NCI-H1436 (cell line): ENCODE data around the gene LRFN2.

Source experiments
- DNase-seq: peaks from one replicate; lab custom pipeline; 2025; lab: John Stamatoyannopoulos, UW

LRFN2 gene

DNA sequence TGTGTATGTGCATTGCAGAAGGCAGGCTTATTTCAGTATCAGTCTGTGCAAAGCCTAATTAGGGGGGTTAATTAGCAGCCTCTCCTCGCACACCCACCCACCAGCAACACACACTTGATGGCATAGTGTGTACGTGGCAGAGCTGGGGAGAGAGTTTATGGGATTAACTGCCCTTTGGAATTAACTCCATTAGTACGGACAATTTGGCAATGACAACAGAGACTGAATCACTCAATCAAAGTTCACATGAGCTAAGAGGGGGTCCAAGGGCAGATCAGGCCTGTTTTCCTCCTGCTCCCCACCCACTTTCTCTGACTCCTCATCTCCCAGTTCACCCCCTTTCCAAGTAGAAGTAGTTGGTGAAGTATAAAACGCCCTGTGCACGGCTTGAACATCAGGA, 69.5 kb downstream of the LRFN2 start:
- no peak for DNase-seq

DNA sequence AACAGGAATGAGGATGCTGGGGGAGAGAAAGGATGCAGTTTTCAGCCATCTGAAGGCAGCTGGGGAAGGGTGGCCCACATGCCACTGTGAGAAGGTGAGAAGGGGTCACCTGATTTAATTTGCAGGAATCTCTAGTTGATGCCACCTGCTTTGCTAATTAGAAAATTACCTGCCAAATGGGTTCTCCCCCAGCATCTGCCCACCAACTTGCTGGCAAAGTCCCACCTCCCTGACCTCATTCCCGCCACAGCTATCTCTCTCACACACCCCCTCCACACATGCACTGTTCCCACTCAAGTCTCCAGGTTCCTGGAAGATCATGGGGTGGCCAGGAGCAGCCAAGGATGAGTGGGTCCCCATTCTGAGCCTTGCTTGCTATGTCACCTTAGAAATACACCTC, 70.7 kb downstream of the LRFN2 start:
- DNase-seq: no peak

DNA sequence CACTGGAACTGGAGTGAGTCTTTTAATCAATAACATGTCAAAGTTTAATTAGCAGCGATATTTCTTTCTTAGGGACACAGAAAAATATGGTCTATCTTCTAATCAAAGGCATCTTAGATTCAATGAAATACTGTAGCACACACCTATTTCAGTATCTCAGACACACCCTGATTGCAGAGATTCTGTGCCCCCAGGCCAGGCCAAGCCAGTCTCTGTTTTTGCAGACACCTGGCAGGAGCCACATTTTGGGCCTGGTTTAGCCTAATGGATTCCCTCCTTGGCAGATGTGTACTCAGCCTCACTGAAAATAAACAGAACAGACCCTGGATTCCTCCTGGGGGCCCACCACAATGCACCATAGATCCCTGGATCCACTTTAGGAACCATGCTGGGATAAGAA, 74.8 kb downstream of the LRFN2 start:
- no peak for DNase-seq

DNA sequence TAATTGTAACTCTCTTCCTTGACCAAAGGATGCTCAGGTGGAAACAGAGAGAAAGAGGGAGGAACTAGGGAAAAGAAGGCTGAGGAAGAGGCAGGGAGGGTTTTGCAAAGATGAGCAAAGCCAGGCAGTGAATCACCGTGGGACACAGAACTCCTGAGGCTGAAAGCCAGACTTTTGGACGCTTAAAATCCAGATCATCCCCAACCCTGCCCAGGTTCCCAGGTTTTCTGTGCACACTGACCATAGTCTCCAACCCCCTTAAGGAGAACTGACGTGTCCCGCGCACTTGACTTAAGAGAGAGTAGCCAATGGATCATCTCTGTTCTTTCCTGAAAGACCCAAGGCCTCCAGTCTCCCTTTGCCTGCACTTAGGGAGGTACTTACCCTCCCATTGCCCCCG, 75.3 kb downstream of the LRFN2 start:
- DNase-seq: no peak

DNA sequence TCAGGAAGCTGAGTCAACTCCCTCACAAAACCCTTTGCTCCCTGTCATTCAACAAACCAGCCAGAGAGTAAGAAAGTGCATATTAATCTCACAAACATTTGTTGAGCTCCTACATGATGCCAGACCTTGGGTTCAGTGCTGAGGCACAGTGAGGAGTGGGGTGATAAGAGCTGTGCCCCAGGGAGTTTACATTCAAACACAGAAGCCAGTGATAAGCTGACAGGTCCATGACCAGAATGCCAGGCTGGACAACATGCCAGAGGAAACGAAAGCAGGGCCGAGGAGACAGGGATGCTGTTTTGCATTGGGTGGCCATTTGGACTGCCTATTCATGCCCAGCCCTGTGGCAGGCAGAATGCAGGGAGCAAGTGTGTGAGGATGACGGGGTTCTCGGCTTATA, 76.7 kb downstream of the LRFN2 start:
- no peak for DNase-seq

DNA sequence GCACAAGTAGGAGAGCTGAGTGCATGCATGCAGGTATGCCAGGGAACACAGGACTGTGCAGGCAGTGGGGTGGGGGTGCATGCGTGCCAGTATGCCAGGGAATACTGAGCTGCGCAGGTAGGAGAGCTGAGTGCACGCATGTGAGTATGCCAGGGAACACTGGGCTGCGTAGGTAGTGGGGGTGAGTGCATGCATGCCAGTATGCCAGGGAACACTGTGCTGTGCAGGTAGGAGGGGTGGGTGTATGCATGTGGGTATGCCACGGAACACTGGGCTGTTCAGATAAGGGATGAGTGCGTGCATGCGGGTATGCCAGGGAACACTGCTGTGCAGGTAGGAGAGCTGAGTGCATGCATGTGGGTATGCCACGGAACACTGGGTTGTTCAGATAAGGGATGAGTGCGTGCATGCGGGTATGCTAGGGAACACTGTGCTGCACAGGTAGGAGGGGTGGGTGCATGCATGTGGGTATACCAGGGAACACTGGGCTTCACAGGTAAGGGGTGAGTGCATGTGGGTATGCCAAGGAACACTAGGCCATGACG, 77.4 kb downstream of the LRFN2 start:
- no peak for DNase-seq

DNA sequence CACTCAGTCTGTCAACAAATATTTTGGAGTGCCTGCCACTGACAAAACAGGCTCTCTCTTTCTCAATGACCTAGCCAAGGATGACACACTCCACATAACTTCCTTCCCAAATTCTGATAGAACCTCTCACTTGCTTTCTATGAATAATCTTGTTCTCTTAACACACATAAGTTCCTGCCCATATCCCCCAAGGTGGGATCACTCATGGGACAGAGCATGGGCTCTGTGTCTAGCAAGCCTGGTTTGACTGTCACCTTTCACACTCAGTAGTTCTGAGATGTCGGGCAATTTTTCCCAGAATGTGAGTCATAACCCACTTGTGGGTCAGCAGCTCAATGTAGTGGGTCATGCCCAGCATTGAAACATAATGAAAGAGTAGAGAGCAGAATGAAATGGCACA, 78.1 kb downstream of the LRFN2 start:
- DNase-seq: no peak

DNA sequence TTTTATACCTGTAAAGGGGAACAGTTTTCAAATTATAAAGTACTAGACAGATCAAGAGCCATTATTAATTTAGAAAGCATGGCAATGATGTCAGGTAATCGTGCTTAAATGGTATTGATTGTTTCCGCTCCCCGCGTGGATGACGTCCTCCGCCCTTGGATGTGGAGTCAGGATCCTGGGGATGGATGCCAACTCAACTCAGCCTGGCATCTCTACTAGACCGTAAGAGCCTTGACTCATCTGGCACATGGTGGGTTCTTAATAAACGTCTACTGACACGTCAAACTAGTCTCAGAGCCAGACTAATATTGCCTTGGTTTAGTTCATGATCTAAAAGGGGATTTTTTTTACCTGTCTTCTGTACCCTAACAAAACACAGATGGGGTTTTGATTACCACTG, 80.2 kb downstream of the LRFN2 start:
- DNase-seq: no peak

DNA sequence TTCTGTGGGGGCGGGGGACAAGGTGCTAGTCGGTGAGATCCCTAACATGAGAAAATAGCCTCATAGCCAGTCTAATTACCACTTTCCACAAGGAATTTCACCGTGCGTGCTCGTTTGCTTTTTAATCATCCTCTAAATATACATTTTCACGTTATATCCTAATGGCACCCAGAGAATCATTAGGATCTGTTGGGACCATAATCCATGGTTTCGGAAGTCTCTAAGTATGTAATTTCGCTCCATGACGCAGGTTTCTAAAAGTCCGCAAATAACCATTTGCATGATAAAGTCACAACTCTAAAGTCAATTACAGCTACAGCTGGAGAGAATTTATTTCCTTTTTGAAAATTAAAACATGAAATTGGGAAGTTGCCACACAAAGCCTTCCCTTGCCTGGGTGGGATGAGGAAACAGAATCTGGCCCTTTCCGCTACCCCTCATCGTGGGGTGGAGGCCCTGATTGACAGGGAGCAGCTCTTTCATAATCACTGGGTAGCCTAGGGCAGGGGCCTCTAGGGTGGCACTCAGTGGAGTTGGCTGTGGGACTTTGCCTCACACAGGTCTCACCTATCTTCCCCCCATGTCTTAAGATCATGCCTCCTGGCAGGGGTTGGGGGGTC, 81.9 kb downstream of the LRFN2 start:
- no peak for DNase-seq

DNA sequence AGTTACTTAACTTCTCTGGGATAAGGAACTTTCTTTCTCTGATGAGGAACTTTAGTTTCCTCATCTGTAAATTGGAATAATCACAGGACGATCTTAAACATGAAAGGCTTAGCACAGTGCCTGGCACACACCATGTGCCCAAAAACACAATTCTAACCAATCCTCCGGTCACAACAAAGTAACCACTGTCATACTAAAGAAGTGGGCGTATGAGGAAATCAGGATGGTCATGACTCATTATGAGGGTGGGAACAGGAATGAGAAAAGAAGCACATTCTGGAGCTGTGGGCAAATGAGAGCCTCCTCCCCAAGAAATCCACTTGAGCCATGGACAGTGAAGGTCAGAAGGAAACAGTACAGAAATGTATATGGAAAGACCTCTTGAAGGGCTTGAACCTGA, 82.9 kb downstream of the LRFN2 start:
- no peak for DNase-seq

DNA sequence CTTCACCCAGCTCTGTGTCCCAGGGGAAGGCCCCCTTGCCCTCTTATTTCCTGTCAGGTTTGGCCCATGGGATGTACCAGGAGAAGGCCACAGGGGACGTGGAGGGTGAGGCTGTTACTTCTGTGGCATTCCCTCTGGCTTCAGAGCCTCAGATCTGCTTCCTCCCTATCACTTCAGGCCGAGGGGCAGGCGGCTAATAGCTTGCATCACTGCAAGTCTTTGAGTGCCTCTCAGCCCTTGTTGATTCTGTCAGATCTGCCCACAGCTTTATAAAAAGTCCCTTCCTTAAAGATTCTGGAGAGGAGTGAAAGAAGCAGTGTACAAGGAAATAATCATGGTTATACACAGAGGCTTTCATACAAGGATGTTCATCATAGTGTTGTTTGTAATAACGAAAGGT, 86.9 kb downstream of the LRFN2 start:
- no peak for DNase-seq

DNA sequence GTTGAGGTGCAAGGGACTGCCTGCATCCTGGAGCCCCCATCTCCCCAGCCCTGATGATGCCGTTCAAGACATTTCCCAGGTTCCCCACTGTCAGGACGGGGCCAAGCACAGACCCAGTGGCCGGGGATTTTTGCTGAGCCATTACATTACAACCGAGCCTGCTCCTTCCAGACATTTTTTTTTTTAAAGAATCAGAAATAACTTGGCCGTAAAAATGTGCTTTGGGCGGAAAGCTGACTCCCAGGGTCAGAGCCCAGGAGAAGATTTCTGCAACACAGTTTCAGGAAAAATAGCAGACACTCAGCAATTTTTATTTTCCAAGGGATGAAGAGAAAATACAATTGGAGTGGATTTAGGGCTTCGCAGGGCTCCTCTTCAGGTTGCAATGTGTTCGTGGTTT, 87.9 kb downstream of the LRFN2 start:
- no peak for DNase-seq

DNA sequence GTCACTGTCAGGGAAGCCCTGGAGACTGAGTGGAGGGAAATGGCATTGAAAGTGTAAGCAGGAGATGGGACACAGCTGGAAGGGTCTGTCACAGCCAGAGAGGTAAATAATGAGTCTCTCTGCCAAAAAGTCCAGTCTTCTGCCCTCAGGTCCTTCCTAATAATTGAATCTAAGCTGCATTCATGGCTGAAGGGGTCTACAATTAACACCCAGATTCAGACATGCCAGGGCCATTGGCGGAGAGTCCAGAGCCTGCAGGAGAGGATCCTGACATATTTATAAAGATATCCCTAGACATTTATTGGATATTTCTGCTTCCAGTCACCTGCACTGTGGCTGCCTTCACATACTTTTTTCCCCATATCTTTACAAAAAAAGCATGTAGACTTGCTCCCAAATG, 89.0 kb downstream of the LRFN2 start:
- no peak for DNase-seq

DNA sequence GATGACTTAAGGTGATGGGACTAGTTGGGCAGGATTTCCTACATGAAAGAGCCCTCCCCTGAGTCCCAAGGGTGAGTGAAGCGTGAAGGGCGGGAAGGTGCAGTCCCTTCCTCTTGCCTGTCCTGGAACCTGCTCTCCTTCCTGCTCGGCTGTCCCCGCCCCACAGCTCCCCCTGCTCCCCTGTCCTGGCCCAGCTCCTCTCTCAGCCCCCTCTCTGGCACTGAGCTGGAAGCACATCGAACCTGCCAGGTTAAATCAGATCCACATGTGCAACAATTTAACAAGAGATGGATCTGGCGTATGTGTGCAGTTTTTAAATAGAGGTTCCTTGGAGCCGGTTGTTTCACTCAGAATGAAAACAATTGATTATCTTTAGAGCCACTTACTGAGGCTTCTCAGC, 95.0 kb downstream of the LRFN2 start:
- DNase-seq: no peak

DNA sequence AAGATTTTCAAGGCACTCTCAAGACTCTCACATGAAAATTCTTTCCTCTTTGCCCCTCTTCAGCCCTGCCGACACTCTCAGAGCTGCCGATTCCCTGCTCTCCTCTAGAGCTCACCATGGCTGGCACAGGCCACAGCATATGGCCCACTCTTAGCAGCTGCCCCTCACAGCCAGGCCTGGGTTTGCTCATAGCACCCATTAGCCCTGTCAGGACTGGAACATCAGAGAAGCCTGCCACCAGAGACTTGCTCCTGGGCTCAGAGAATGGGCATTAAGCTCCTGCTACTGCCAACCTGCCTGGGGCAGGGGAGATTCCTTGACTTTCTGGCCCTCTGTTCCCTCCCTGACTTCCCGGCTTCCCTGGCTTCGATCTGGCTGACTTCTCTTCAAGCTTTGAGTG, 96.7 kb downstream of the LRFN2 start:
- DNase-seq: no peak

DNA sequence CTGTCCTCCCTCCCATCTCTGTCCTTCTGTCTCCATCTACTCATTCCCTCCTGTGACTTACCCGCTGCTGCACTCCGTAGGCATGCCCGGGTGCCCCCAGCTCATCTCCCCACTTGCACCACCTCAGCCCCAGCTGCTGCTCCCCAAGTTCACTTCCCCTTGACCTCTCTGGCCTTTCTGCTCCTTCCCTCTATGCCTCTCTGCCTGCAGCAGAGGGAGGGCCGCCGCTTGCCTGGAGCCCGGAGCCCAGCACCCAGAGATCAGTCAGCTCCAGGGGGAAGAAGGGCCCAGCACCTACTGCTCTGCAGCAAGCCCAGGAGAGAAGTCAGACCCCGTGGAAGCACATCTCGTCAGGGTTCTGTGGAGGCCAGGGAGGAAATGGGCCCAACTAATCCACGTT, 97.4 kb downstream of the LRFN2 start:
- no peak for DNase-seq

DNA sequence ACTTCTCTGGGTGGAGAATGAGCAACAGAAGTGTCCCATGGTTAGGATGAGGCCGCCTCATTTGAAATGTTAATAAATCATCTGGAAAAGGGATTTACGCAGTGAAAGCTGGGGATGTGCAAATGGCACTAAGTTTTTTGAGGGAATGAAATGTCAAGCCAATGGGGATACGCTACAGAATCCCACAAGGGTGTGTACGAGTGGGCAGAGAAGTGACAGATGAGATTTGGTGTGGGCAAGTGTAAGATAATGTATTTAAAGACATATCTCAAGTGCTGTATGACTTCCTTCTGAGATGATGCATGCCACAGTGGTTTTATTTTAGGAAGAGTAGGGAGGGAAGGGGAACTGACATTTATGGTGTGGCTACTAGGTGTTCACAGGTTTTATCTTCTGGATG, 100.6 kb downstream of the LRFN2 start:
- DNase-seq: no peak

DNA sequence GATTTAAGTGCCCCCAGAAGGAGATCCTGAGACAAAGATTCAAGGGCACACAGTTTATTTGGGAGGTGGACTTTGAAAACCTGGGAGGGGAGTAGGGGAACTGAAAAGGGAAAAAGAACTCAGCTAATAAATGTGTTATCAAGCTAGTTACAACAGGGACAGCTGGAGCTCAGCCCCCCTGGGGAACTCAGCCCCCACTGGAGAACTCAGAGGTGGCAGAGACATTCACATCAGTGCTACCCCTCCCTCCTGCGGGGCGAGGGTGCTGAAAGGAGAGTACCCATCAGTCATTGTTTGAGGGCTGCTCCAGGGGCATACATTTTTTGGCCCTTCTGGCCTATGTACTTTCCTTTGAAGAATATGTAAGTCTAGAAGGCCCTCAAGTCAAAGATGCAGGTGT, 101.4 kb downstream of the LRFN2 start:
- no peak for DNase-seq

DNA sequence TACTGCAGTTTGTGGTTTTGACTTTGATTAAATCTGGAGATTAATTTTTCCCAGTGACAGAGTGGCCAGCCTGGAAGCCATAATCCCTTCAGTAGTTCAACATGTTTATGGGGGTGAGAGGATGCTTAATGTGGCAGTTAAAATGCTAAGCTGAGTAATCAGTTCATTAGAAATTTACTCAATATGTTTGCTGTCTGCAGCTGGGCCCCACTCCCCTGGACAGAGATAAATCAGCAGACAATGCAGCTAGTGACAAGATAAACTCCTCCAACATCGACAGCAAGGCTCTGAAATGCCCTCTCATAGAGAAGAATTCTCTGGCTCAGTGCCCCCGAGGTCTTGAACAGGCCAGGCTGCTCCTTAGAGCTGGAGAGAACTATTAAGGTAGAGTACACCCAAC, 101.9 kb downstream of the LRFN2 start:
- no peak for DNase-seq

DNA sequence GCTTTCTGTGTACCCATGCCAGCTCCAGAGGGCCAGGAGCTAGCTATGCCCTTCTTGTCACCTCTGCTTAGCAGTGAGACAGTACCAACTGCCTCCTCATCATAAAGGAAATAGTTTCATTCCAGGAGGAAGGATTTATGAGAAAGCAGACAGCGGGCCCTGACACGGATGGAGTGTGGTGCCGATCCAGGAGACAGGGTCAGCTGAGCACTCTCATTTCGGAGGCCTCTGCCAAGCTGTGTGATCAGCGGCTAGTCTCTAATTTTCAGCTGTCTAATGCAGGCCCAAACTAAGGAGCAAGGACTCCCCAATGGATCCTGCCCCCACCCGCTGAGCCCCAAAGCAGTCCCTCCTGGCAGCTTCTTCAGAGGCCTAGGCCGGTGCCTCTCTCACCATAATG, 103.1 kb downstream of the LRFN2 start:
- DNase-seq: no peak

DNA sequence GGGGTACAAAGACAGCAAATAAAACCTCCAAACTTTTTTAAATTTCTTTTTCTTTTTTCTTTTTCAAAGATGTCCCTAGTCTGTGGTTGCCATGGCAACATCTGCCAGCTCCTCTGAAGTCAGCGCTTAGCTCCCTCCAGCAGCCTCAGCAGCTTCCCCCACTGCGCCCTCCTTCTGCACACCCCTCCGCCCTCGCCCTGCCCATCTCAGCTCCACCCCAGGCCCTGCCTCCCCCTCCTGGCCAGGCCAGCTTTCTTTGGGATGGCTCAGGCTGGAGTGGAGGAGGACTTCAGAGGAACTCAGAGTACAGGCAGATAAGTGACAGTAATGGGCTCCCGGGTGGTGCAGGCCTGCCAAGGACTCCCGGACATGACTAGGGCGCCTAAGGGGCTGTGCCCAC, 104.6 kb downstream of the LRFN2 start:
- DNase-seq: no peak

DNA sequence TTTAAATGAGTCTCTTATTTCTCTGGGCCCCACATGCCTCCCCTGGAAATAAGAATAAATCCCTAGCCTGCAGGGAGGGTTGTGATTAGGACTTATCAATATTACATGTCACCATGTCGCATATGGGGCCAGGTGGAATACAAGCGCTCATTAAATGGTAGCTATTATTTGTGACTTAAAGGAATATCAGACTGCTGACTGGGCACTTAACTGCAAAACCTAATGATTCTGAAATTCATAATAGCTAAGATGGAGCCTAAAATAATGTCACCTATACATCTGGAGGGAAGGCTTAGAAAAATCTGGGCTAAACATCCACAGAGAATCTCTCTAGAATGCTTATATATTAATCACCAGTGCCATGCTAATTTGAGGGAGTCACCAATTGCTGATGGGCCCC, 106.5 kb downstream of the LRFN2 start:
- no peak for DNase-seq

DNA sequence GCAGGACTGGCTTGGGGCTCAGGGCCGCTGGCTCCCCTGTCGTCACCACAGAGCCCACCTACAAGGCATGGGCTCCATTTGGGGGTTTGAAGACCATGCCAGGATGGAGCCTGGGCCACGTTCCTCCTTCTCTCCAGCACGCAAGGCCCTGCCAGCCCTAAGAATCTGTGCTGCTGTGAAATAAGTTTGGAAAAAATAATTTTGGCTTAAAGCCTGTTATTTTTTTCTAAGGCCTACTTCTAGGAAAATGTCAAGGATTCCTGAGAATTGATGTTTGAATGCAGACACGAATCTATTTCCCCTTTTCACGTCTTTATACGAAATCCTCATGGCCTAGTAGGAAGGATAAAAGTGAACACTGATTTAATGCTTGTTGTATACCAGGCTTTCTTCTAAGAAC, 107.5 kb downstream of the LRFN2 start:
- DNase-seq: no peak

DNA sequence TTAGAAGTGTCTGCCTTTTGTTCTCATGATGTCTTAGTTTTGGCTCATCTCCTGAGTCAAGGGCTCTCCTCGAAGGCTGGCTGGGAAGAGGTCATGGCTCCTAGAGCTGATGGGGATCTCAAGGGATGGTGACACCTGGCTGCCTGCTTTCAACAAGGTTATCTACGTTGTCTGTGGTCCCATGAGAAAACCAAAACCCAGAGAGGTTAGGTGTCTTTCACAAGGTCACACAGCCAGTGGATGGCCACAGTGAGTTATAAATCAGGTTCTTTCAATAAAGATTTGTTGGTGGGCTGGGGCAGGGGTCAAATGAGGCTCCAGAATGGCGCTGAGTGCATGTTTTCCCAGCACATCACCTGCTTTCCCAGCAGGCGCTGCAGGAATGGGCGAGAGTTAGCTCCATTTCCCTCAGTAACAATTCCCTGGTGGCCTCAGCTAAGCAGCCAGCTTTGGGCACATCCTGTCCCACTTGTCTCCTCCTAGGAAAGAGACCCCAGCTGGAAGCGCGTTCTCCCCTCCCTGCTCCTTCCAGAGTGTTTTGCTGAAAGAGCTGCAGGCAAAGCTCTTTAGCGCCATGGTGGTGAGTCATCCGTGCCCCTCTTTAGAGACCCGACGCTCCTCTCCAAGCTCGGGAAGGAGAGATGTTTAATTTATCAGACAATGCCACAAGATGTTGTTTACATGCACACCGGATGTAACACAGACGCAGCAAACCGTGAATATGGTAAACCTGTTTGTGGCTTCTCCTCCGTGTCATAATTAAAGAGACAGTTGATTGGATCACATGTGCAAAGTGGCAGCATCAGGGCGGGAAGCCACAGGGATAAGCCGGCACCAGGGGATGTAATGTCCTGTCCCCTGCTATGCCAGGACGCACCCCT, 109.7 kb downstream of the LRFN2 start:
- peak; percentile 43 for DNase-seq
